Measurements from ENCODE around the gene C11orf68.

DNA sequence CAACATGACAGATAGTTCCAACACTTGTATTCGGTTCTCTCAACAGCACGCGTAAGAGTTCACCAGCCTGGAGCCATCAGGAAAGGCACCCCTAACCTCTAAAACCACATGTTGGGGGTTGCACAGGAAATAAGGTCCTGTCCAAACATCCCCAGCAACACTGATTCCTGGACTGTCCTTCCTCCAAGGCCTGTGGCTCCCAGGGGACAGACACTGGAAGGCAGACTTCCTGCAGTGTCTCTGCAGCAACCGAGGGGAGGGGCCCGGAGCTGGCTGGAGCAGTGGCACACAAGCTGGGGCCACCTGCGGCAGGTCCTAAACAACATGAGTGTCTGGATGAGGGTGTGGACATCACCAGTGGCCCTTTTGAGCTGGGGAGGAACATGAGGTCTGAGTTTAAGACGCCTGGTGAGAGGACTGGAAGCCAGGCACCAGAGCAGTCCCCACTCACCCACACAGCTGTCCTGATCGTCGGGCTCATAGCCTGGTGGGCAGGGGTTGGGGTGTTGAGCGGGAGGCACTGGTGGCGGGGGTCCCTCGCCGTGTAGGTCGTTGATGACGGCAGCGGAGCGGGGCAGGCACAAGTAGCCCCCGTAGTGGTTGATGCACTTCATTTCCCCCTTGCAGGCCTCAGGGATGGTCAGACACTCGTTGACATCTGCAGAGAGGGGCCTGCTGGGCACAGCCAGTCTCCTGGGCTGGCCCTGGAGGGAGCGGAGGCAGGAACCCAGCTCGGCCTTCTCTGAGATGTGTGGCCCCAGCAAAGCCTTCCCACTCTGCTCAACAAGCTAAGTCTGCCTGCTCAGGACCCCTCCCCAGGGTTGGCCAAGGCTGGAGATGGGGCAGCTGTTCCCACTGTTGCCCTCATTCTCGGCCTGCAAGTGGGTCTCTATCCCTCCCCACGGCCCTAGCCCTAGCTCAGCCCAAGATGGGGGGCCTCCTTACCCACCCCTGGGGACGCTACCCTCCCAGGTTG, 47.9 kb downstream of the C11orf68 start:
- no peak for TF ChIP-seq TARDBP (IDR thresholded peaks at IDR 0.05; ENCODE audit: borderline replicate concordance)
- no peak for TF ChIP-seq BHLHE40 (IDR thresholded peaks at IDR 0.05; ENCODE audit: borderline replicate concordance in 1 of 2, low read depth in 2 of 2, low read length in 1 of 2)
- TF ChIP-seq, protein P1, sequence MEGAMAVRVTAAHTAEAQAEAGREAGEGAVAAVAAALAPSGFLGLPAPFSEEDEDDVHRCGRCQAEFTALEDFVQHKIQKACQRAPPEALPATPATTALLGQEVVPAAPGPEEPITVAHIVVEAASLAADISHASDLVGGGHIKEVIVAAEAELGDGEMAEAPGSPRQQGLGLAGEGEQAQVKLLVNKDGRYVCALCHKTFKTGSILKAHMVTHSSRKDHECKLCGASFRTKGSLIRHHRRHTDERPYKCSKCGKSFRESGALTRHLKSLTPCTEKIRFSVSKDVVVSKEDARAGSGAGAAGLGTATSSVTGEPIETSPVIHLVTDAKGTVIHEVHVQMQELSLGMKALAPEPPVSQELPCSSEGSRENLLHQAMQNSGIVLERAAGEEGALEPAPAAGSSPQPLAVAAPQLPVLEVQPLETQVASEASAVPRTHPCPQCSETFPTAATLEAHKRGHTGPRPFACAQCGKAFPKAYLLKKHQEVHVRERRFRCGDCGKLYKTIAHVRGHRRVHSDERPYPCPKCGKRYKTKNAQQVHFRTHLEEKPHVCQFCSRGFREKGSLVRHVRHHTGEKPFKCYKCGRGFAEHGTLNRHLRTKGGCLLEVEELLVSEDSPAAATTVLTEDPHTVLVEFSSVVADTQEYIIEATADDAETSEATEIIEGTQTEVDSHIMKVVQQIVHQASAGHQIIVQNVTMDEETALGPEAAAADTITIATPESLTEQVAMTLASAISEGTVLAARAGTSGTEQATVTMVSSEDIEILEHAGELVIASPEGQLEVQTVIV (IDR thresholded peaks at IDR 0.05; ENCODE audit: borderline replicate concordance, partially characterized antibody), result no peak
- TF ChIP-seq, protein P2, sequence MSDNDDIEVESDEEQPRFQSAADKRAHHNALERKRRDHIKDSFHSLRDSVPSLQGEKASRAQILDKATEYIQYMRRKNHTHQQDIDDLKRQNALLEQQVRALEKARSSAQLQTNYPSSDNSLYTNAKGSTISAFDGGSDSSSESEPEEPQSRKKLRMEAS (IDR thresholded peaks at IDR 0.05; ENCODE audit: low read depth, low read length), result no peak
- TF ChIP-seq POLR2A (IDR thresholded peaks at IDR 0.05; ENCODE audit: low read depth, low read length), result peak; percentile 8; the same call in 1 of the 2 replicates
- no peak for TF ChIP-seq CHD1 (IDR thresholded peaks at IDR 0.05; ENCODE audit: low read depth, low read length)

Measured in GM12878 (cell line).